ENCODE results near the gene OTUB1.

DNA sequence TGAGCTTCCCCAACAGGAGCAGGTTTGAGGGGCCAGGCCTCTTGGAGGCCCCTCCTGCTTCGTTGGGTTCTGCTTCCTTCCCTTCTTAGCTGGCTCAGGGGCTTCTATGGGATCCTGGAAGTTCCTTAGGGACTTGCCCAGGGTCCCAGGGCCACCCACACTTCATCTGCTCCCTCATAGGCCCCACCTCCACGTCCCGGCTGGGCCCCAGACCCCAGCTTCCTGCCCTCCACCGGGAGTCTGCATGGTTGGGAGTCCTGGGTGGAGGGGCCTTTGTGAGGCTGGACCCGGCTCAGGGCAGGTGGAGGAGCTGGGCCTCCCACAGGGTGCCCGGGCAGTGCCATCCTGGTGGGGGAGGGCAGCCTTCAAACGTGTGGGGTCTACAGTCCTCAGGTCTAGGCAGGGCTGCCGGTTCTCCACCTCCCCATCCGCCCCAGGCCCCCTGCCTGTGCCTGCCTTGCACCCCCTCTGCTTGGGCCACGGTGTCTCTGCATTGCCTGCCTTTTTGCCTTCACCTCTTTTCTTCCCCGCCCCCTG lies 11.6 kb downstream of the OTUB1 start:
- TF ChIP-seq, protein P1, sequence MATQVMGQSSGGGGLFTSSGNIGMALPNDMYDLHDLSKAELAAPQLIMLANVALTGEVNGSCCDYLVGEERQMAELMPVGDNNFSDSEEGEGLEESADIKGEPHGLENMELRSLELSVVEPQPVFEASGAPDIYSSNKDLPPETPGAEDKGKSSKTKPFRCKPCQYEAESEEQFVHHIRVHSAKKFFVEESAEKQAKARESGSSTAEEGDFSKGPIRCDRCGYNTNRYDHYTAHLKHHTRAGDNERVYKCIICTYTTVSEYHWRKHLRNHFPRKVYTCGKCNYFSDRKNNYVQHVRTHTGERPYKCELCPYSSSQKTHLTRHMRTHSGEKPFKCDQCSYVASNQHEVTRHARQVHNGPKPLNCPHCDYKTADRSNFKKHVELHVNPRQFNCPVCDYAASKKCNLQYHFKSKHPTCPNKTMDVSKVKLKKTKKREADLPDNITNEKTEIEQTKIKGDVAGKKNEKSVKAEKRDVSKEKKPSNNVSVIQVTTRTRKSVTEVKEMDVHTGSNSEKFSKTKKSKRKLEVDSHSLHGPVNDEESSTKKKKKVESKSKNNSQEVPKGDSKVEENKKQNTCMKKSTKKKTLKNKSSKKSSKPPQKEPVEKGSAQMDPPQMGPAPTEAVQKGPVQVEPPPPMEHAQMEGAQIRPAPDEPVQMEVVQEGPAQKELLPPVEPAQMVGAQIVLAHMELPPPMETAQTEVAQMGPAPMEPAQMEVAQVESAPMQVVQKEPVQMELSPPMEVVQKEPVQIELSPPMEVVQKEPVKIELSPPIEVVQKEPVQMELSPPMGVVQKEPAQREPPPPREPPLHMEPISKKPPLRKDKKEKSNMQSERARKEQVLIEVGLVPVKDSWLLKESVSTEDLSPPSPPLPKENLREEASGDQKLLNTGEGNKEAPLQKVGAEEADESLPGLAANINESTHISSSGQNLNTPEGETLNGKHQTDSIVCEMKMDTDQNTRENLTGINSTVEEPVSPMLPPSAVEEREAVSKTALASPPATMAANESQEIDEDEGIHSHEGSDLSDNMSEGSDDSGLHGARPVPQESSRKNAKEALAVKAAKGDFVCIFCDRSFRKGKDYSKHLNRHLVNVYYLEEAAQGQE (IDR thresholded peaks at IDR 0.05; ENCODE audit: low read depth), result no peak
- TF ChIP-seq EZH2 (IDR thresholded peaks at IDR 0.05) (no peak), SIN3A (IDR thresholded peaks at IDR 0.05; ENCODE audit: low read depth) (no peak), RAD21 (IDR thresholded peaks at IDR 0.05; ENCODE audit: low read depth) (no peak), POLR2AphosphoS5 (IDR thresholded peaks at IDR 0.05; ENCODE audit: low read depth, low read length) (no peak), POLR2A (IDR thresholded peaks at IDR 0.05; ENCODE audit: borderline replicate concordance, extremely low read depth, insufficient read depth, insufficient read length) (no peak), EZH2phosphoT487 (IDR thresholded peaks at IDR 0.05; ENCODE audit: borderline replicate concordance) (no peak), ZNF274 (IDR thresholded peaks at IDR 0.05; ENCODE audit: low read depth, low read length) (no peak)
- TF ChIP-seq, protein P2, sequence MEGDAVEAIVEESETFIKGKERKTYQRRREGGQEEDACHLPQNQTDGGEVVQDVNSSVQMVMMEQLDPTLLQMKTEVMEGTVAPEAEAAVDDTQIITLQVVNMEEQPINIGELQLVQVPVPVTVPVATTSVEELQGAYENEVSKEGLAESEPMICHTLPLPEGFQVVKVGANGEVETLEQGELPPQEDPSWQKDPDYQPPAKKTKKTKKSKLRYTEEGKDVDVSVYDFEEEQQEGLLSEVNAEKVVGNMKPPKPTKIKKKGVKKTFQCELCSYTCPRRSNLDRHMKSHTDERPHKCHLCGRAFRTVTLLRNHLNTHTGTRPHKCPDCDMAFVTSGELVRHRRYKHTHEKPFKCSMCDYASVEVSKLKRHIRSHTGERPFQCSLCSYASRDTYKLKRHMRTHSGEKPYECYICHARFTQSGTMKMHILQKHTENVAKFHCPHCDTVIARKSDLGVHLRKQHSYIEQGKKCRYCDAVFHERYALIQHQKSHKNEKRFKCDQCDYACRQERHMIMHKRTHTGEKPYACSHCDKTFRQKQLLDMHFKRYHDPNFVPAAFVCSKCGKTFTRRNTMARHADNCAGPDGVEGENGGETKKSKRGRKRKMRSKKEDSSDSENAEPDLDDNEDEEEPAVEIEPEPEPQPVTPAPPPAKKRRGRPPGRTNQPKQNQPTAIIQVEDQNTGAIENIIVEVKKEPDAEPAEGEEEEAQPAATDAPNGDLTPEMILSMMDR (IDR thresholded peaks at IDR 0.05 in 2 of 3, conservative IDR thresholded peaks at IDR 0.05 in 1 of 3; ENCODE audit: borderline replicate concordance in 1 of 3, insufficient read depth in 1 of 3, low read depth in 2 of 3, low read length in 2 of 3), result no peak
